AG09309 (cell line): Measurements from ENCODE around the gene LRIT2.

Experiments used
- DNase-seq: peaks from one replicate; pipeline ENCODE4 v3.0.0-alpha.2; 2010; ENCODE audit warnings: low read depth
- H3K4me3 ChIP-seq: 2 replicates; pipeline ENCODE4 v1.5.1; 2011; ENCODE audit warnings: mild to moderate bottlenecking, low read depth, low read length, moderate library complexity; ENCODE audit not compliant: control insufficient read depth
- TF ChIP-seq, protein P1 (sequence below): IDR thresholded peaks from 2 replicates; pipeline ENCODE4 v1.5.1; 2011; ENCODE audit warnings: mild to moderate bottlenecking, low read depth, low read length, inconsistent platforms; ENCODE audit not compliant: insufficient read depth, control insufficient read depth; ENCODE audit errors: missing control alignments

LRIT2 gene

DNA sequence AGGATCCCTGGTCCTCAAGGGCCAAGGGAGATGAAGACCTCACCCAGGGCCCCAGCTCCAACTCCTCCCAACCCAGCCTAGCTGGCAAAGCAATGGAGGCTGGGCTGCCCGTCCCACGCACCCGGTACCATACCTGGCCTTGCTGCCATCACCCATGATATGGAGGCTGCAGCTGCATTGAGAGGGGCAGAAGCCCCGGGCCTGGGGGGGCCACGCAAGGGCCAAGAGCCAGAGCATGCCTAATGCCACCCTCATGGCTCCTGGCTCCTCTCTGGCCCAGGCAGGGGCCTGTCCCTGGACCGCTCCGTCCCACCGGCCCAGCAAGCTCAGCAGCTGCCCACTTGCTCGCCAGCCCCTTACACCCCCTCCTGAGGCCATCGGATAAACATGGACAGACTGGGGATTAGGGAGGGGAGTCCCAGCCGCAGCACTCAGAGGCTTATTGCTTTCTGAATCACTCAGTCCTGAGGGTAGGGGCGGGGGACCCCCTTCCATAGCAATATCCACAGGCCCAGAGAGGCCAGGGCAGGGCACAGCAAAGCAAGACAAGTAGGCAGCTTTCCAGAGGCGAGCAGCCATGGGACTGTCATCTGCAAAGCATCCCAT, 15.9 kb upstream of the LRIT2 start, which contains the start of gene LRIT1:
Gene LRIT1 (minus strand): TSS at position 362 of the 606 bp plus-strand sequence. CDS start 107 bp downstream, at position 255.
- no peak for DNase-seq
- TF ChIP-seq, protein P1, sequence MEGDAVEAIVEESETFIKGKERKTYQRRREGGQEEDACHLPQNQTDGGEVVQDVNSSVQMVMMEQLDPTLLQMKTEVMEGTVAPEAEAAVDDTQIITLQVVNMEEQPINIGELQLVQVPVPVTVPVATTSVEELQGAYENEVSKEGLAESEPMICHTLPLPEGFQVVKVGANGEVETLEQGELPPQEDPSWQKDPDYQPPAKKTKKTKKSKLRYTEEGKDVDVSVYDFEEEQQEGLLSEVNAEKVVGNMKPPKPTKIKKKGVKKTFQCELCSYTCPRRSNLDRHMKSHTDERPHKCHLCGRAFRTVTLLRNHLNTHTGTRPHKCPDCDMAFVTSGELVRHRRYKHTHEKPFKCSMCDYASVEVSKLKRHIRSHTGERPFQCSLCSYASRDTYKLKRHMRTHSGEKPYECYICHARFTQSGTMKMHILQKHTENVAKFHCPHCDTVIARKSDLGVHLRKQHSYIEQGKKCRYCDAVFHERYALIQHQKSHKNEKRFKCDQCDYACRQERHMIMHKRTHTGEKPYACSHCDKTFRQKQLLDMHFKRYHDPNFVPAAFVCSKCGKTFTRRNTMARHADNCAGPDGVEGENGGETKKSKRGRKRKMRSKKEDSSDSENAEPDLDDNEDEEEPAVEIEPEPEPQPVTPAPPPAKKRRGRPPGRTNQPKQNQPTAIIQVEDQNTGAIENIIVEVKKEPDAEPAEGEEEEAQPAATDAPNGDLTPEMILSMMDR, result no peak
- no peak within 1 kb of the TSS for H3K4me3 ChIP-seq

DNA sequence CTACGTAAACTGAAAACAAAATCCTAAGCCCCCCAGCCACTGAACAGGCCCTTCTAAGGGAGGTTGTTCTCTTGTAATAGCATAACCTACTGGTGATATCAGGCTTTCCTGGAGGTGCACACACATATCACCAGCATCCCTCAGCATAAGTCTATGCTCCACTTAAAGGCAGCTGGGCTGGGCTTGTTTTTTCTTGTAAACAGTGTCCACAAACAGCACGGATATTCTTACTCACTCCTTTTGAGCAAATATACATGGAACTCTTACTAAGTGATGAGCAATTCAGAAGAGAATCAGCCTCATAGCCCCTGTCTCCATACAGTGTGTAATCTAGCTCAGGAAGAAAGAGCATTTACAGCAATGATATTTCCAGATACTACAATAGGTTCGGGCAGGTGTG, 13.6 kb upstream of the LRIT2 start:
- no peak overlapping the region for H3K4me3 ChIP-seq
- DNase-seq, result no peak
- TF ChIP-seq, protein P1, result no peak

DNA sequence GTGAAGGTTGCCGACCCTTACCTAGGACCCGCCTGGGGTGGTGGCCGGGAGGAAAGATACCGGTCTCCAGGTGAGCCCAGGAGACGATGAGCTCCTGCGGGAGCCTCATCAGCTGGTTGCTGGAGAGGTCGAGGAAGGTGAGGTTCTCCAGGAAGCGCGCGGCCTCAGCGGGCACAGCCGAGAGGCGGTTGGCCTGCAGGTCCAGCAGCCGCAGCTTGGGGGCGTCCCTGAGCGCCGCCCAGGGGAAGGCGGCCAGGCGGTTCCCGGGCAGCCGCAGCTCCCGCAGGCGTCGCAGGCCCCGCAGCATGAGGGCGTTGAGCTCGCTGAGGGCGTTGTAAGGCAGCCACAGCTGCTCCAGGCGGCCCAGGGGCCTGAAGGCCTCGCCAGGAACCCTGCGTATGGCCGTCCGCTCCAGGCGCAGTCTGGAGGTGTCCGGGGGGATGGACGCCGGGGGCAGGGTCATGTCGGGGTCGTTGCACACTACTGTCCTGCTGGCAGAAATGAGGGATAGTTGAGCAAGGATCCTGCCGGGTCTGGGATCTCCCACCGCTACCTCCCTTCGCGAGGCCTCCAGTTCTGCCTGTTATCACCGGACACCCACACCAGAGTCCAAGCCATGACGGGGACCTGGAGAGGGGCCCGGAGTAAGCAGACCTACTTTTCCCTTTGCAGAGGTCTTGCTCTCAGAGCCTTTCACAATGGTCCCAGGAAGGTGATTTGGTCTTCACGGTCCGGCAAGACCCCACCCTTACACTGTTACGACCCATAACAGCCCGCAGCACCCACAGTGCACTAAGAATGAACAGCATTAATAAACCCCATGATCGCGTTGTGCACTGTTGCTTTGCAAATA, 12.1 kb upstream of the LRIT2 start:
- TF ChIP-seq, protein P1, result no peak

DNA sequence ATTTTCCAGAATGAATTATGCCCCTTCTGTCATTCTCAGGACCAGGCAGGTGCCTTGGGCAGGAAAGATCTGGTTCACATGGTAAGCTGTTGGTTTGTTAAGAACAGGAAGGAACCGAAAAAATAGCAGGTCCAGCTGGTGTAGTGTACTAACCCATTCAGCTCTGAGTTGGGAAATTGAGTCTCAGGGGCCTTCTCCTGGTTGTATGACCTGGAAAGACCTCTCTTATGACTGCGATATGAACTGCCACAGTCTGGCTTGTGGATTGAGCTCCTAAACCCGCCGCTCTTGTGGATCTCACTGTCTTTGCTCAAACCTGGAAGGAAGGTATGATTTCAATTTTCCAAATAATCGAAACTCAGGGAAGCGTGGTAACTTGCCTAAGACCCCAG, 11.5 kb upstream of the LRIT2 start:
- DNase-seq, result no peak
- TF ChIP-seq, protein P1, result no peak
- no peak overlapping the region for H3K4me3 ChIP-seq

More for the DNA sequence above, 12.1 kb upstream of the LRIT2 start:
- DNase-seq, result no peak
- H3K4me3 ChIP-seq, result no peak overlapping the region

DNA sequence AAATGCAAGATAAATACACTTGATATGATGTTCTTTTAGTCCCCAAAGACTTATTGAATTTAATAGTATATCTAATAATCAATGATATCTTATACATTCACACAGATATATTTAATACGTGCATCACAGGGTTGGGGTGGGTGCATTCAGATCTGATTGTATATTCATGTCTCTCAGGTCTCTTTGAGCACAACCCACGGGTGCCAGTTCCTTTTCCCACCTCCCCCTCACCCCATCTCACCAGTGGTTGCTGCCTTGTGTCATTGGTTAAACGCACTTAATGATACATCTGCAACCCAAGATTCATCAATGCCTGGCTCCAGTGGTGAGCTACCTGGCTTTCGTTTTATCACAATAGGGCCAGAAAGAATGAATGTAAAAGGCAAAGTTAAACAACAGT, 9.8 kb upstream of the LRIT2 start:
- no peak for DNase-seq
- TF ChIP-seq, protein P1, result no peak
- H3K4me3 ChIP-seq, result no peak overlapping the region

DNA sequence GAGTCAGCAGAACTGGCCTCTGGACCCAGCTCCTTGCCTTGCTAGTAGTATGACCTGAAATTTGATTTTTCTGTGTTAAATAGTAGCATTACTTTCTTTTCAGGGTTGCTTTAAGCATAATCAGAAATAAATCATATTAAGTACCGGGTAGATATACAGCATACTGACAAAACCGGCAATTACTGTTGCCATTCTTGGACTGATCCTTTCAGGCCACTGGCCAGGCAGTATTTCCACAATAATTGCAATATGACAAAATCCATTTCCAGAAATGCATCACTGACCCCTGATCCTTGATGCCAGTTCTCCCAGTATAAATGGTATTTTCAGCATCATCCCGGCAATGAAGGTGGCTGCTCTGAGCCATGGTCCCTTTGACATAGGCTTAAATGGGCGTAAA, 9.1 kb upstream of the LRIT2 start:
- no peak overlapping the region for H3K4me3 ChIP-seq
- no peak for DNase-seq
- TF ChIP-seq, protein P1, result no peak

DNA sequence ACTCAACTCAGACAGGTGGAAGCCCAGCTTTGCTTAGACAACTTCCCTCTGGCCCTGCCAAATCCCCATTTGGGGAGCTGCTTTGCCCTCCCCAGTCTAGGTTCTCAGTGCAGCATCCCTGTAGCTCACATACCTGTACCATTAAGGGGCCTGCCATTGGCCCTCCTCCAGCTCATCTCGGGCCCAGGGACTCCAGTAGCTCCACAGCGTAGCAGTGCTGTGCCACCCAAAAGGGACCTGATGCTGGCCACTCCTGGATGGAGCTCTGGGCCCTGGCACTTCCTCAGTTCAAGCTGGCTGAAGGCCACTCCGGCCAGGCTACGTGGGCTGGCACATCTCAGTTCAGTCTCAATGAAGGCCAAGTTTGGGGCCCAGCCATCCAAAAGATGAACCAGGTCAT, 8.6 kb upstream of the LRIT2 start:
- H3K4me3 ChIP-seq, result no peak overlapping the region
- TF ChIP-seq, protein P1, result no peak
- no peak for DNase-seq
